ENCODE data around the gene LMO2. TPM values are rescaled to one million over a fixed set of nuclear protein-coding genes. Genes with fewer than 3 reads are reported as not detected.

Gene LMO2
- total RNA-seq, 6 experiments from 2014 or later = 3.6 to 7.6 (median 4.9) TPM

DNA sequence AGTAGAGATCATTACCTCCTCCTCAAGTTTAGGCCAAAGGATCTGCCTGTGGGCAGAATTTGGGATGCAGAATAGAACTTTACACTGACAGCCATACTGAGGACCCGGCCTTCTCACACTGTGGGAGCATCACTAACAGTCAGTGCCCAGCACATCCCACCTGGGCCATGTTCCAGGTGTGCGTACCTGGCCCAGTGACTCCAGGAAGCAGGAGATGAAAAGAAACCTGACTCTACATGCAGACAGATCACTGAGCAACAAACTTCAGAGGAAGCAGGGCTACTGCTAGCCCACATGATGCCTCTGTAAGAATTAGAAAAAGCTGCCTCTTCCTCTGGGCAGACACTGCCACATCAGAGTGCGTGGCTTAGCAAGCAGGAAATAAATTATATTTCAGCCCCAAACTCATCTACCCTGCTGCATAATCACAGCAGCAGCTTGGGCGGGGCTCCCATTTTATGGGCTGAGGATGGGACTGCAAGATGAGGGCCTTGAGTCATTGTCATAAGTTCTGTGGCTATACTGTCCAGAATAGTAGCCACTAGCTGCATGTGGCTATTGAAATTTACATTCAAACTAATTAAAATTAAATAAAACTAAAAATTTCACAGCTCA lies 6.0 kb upstream of the LMO2 start:
- ATAC-seq (no peak), DNase-seq (no peak)
- H3K27ac ChIP-seq = no peak overlapping the region
- H3K36me3 ChIP-seq = no peaks in the 10 kb centered on the region
- intact Hi-C loops (cut with DNase I) = no loop called here
- 90% methylated on average over 3 of the region's 4 CpGs for WGBS (ENCODE audit: insufficient coverage, low coverage, low lambda C conversion rate, missing lambda C conversion rate)
- no peaks in the 10 kb centered on the region for H3K9me3 ChIP-seq
- H3K4me1 ChIP-seq = no peaks in the 10 kb centered on the region
- H3K27me3 ChIP-seq = no peaks in the 10 kb centered on the region
- no peak overlapping the region for H3K4me3 ChIP-seq
- TF ChIP-seq POLR2A (IDR thresholded peaks at IDR 0.05) = no peak
- TF ChIP-seq, protein P1, sequence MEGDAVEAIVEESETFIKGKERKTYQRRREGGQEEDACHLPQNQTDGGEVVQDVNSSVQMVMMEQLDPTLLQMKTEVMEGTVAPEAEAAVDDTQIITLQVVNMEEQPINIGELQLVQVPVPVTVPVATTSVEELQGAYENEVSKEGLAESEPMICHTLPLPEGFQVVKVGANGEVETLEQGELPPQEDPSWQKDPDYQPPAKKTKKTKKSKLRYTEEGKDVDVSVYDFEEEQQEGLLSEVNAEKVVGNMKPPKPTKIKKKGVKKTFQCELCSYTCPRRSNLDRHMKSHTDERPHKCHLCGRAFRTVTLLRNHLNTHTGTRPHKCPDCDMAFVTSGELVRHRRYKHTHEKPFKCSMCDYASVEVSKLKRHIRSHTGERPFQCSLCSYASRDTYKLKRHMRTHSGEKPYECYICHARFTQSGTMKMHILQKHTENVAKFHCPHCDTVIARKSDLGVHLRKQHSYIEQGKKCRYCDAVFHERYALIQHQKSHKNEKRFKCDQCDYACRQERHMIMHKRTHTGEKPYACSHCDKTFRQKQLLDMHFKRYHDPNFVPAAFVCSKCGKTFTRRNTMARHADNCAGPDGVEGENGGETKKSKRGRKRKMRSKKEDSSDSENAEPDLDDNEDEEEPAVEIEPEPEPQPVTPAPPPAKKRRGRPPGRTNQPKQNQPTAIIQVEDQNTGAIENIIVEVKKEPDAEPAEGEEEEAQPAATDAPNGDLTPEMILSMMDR (IDR thresholded peaks at IDR 0.05) = no peak

DNA sequence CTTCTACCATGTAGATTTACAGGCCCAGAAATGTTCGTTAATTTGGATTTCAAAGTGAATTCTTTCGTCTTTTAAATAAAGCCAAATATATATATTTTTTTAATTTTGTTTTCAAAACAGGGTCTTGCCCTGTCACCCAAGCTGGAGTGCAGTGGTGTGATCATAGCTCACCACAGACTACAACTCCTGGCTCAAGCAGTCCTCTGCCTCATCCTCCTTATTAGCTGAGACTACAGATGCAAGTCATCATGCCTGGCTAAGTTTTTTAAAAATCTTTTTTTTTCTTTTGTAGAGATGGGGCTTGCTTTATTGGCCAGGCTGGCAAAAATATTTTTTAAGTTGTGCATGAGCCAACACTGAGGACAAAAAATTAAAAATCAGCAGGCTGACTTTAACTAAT lies 5.0 kb upstream of the LMO2 start:
- no peak for ATAC-seq
- 62% methylated on average over 2 of the region's 2 CpGs for WGBS (ENCODE audit: insufficient coverage, low coverage, low lambda C conversion rate, missing lambda C conversion rate)
- intact Hi-C loops (cut with DNase I) = no loop called here
- Histone ChIP-seq H3K27me3 (no peaks in the 10 kb centered on the region), H3K4me1 (no peaks in the 10 kb centered on the region), H3K4me3 (no peak overlapping the region), H3K9me3 (no peaks in the 10 kb centered on the region), H3K27ac (no peak overlapping the region), H3K36me3 (no peaks in the 10 kb centered on the region)
- TF ChIP-seq, protein P1 (IDR thresholded peaks at IDR 0.05) = no peak
- TF ChIP-seq POLR2A (IDR thresholded peaks at IDR 0.05) = no peak
- no peak for DNase-seq

DNA sequence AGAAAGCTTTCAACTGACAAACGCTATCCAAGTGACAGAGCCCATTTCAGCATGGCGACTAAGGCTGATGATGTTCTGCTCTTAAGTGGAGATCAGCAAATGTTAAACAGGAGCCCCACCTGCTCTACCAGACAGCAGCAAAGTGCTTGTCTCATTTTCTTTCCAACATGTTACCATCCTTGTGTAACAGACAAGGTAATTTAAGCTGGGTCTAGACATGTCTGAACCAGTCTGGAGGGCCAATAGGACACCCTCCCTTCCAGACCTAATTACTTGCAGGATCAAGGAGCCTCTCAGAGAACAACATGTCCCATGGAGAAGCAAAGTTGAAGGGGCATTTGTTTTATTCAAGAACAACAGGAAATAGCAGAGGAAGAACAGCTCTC lies 3.9 kb upstream of the LMO2 start:
- H3K4me1 ChIP-seq = no peaks in the 10 kb centered on the region
- no peaks in the 10 kb centered on the region for H3K9me3 ChIP-seq
- H3K36me3 ChIP-seq = no peaks in the 10 kb centered on the region
- TF ChIP-seq, protein P1 (IDR thresholded peaks at IDR 0.05) = no peak
- TF ChIP-seq POLR2A (IDR thresholded peaks at IDR 0.05) = no peak
- no peaks in the 10 kb centered on the region for H3K27me3 ChIP-seq
- 88% methylated on average over 2 of the region's 2 CpGs for WGBS (ENCODE audit: insufficient coverage, low coverage, low lambda C conversion rate, missing lambda C conversion rate)
- intact Hi-C loops (cut with DNase I) = no loop called here
- no peak overlapping the region for H3K27ac ChIP-seq
- H3K4me3 ChIP-seq = no peak overlapping the region
- ATAC-seq (no peak), DNase-seq (no peak)

DNA sequence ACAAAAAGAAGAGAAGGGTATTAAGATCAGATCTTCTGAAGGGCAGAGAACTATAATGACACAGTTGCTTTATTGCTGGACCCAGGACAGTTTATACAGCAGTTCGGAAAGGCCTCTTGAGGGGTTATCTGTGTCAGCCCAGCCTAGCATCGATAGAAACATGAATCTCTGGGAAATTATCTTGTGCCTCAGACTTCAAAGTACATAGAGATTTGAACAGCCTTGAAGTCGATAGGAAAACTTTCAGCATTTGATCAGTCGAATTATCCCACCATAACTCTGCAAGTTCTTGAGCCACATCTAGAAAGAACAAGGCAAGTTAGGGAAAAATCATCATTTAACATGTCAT lies 2.5 kb upstream of the LMO2 start:
- intact Hi-C loops (cut with DNase I) = no loop called here
- Histone ChIP-seq H3K4me1 (no peaks in the 10 kb centered on the region), H3K36me3 (no peaks in the 10 kb centered on the region), H3K27me3 (no peaks in the 10 kb centered on the region), H3K4me3 (no peak overlapping the region), H3K9me3 (no peaks in the 10 kb centered on the region), H3K27ac (peak overlapping the region in 1 of 3 donors; percentile 15)
- WGBS (ENCODE audit: insufficient coverage, low coverage, low lambda C conversion rate, missing lambda C conversion rate) = 42% methylated on average over 4 of the region's 4 CpGs
- DNase-seq = no peak
- ATAC-seq = no peak
- TF ChIP-seq, protein P1 (IDR thresholded peaks at IDR 0.05) = no peak
- TF ChIP-seq POLR2A (IDR thresholded peaks at IDR 0.05) = no peak

Data from right lobe of liver (tissue), 6 donors.